ENCODE data around the gene RAMP1. TPM values are rescaled to one million over a fixed set of nuclear protein-coding genes. Genes with fewer than 3 reads are reported as not detected.

Gene RAMP1
- total and polyA plus RNA-seq, 2 of the 4 experiments (the other 2 are of a cell fraction), result 15.8 to 77.1 TPM

DNA sequence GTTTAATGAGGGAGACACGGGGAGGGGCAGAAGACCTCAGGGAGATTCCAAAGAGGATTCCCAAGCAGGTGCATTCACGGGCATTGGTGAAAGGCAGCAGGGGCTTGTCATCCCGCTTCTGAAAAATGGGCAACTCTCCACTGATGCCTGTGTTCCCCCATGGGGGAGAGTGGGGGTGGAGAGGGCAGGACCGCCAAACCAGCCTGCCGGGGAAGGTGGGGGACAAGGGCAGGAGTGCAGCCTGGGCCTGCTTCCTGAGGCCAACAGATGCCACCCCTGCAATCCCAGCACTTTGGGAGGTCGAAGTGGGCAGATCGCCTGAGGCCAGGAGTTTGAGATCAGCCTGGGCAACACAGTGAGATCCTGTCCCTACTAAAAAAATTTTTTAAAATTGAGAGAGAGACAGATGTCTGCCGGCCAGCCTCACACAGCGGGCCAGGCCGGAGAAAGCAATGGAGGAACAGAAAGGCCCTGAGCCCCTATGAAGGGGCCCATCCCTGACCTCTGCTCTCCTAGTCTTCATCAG lies 62.6 kb downstream of the RAMP1 start:
- no peak for ATAC-seq (ENCODE audit: low read depth)
- H3K27ac ChIP-seq (ENCODE audit: insufficient read depth, low read length), result no peak overlapping the region
- dilution Hi-C loops (cut with HindIII; ENCODE audit: low sequenced_read_pairs, unreplicated experiment), result no loop called here
- no peak overlapping the region for H2BK5ac ChIP-seq (ENCODE audit: low read depth, low read length, poor library complexity, severe bottlenecking)
- H3K23ac ChIP-seq (ENCODE audit: low read depth, low read length), result no peak overlapping the region
- no peak overlapping the region for H4K91ac ChIP-seq (ENCODE audit: insufficient read depth, low read depth, low read length)
- TF ChIP-seq CHD1 (IDR thresholded peaks at IDR 0.05; ENCODE audit: low read depth, low read length) (no peak), CEBPB (IDR thresholded peaks at IDR 0.05; ENCODE audit: low read depth, low read length) (no peak), FOS (IDR thresholded peaks at IDR 0.05; ENCODE audit: low read depth, low read length) (no peak)
- TF ChIP-seq, protein P1, sequence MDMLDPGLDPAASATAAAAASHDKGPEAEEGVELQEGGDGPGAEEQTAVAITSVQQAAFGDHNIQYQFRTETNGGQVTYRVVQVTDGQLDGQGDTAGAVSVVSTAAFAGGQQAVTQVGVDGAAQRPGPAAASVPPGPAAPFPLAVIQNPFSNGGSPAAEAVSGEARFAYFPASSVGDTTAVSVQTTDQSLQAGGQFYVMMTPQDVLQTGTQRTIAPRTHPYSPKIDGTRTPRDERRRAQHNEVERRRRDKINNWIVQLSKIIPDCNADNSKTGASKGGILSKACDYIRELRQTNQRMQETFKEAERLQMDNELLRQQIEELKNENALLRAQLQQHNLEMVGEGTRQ (IDR thresholded peaks at IDR 0.05; ENCODE audit: low read depth, low read length), result no peak
- ChIA-PET POLR2A (ENCODE audit: unreplicated experiment) (no interaction called here), CTCF (interaction anchor here (0.6 kb wide), 1 partner anchor 294 kb away, joined by 3 read pairs; no protein-coding TSS in a partner anchor)
- no peaks in the 10 kb centered on the region for H4K20me1 ChIP-seq (ENCODE audit: insufficient read depth, low read length)
- no peaks in the 10 kb centered on the region for H3K9me3 ChIP-seq (ENCODE audit: control insufficient read depth, insufficient read depth, low read length)
- no peak overlapping the region for H4K8ac ChIP-seq (ENCODE audit: low read depth in 2 of 2, low read length in 2 of 2)
- no peak overlapping the region for H3K9ac ChIP-seq (ENCODE audit: low read depth, low read length)
- no peak overlapping the region for H3K18ac ChIP-seq (ENCODE audit: low read depth, low read length)
- intact Hi-C loops (cut with micrococcal nuclease), result no loop called here
- no peak overlapping the region for H4K5ac ChIP-seq (ENCODE audit: low read depth, low read length)
- no peak overlapping the region for H3K4me3 ChIP-seq (ENCODE audit: insufficient read depth, low read depth, low read length)
- WGBS, 2 experiments (ENCODE audit: extremely low coverage in 2 of 2, insufficient read length in 1 of 2), result 92% methylated on average over 2 of the region's 10 CpGs; no CpG with 5 or more reads in 1 of the 2 experiments
- H3K79me1 ChIP-seq (ENCODE audit: low read depth in 1 of 2, low read length in 2 of 2), result no peaks in the 10 kb centered on the region
- BruUV-seq (replicated peaks), result no TSS peak
- no peak overlapping the region for H2BK20ac ChIP-seq (ENCODE audit: low read depth, low read length)
- H3K36me3 ChIP-seq (ENCODE audit: control insufficient read depth, insufficient read depth, low read length), result no peaks in the 10 kb centered on the region
- no peak overlapping the region for H2AFZ ChIP-seq (replicated peaks; ENCODE audit: low read length, poor library complexity)
- no peak overlapping the region for H2BK120ac ChIP-seq (ENCODE audit: low read depth, low read length)
- no peak overlapping the region for H2BK15ac ChIP-seq (ENCODE audit: low read depth, low read length)
- in situ Hi-C loops (cut with MboI; ENCODE audit: low sequenced_read_pairs), result no loop called here
- no peak for DNase-seq
- H3K9me1 ChIP-seq (ENCODE audit: insufficient read depth, low read length), result no peaks in the 10 kb centered on the region
- no peak overlapping the region for H3K14ac ChIP-seq (replicated peaks; ENCODE audit: low read depth, low read length)
- H3K4me2 ChIP-seq (ENCODE audit: low read depth, low read length), result no peak overlapping the region
- no peaks in the 10 kb centered on the region for H3K4me1 ChIP-seq (ENCODE audit: control insufficient read depth, insufficient read depth, low read length)
- H2AK5ac ChIP-seq (ENCODE audit: low read depth, low read length), result no peak overlapping the region
- peaks cover 3% of the 10 kb centered on the region for H3K27me3 ChIP-seq (ENCODE audit: control insufficient read depth, insufficient read depth, low read length)
- no peak overlapping the region for H3K4ac ChIP-seq (ENCODE audit: low read depth, low read length)
- no peak overlapping the region for H2AK9ac ChIP-seq (replicated peaks; ENCODE audit: low read depth, low read length, poor library complexity)
- H3K56ac ChIP-seq (ENCODE audit: extremely low read depth, insufficient read depth, low read length), result no peak overlapping the region
